NCI-H748 (cell line): ENCODE data around the gene KLK11.

Experiments used
- DNase-seq: peaks from one replicate; lab custom pipeline; 2025; ENCODE audit not compliant: unreplicated experiment; lab: John Stamatoyannopoulos, UW

Gene KLK11

GRCh38 chr19:51029718-51030117 is 3.3 kb upstream of the KLK11 start:
- no peak for DNase-seq

- no peak for DNase-seq
These were observed 1.5 kb upstream of the KLK11 start for GRCh38 chr19:51027873-51028272.

GRCh38 chr19:51027126-51027806 is 850 bp upstream of the KLK11 start:
- no peak for DNase-seq

GRCh38 chr19:51025809-51026553 is 435 bp downstream of the KLK11 start:
- DNase-seq: no peak

- no peak for DNase-seq
These were observed 1.0 kb downstream of the KLK11 start for GRCh38 chr19:51025401-51025800.

GRCh38 chr19:51024924-51025323 is 1.5 kb downstream of the KLK11 start:
- peak; percentile 80 for DNase-seq

GRCh38 chr19:51023946-51024345 is 2.5 kb downstream of the KLK11 start:
- DNase-seq: no peak

- DNase-seq: no peak
These were observed 3.9 kb downstream of the KLK11 start for GRCh38 chr19:51022526-51022925.

GRCh38 chr19:51020988-51021651 is 5.3 kb downstream of the KLK11 start:
- DNase-seq: peak; percentile 83

GRCh38 chr19:51019544-51019925 is 6.9 kb downstream of the KLK11 start, which contains the start of gene KLK10:
KLK10 (minus strand) TSS chr19:51019709; CDS start chr19:51019130, 579 bp downstream.
- no peak for DNase-seq

GRCh38 chr19:51018745-51019543 is 7.5 kb downstream of the KLK11 start:
- peak; percentile 57 for DNase-seq

- peak; percentile 70 for DNase-seq
These were observed 9.4 kb downstream of the KLK11 start for GRCh38 chr19:51016798-51017683.

GRCh38 chr19:51015691-51016267 is 10.6 kb downstream of the KLK11 start:
- no peak for DNase-seq

GRCh38 chr19:51014242-51014641 is 12.2 kb downstream of the KLK11 start:
- no peak for DNase-seq

GRCh38 chr19:51012661-51013190 is 13.7 kb downstream of the KLK11 start:
- DNase-seq: no peak

- DNase-seq: no peak
These were observed 16.2 kb downstream of the KLK11 start for GRCh38 chr19:51010066-51010795.

GRCh38 chr19:51009061-51009891 is 17.1 kb downstream of the KLK11 start:
- DNase-seq: no peak

GRCh38 chr19:51007488-51007887 is 18.9 kb downstream of the KLK11 start:
- no peak for DNase-seq
